HFF-Myc (cell line): ENCODE data around the gene ANKRD31.
"Not testable (repeated sequence)": the region's sequence is repeated elsewhere in the genome, so short reads cannot be mapped to it uniquely, and the experiment has no call there.

Source experiments
- DNase-seq: peaks from one replicate; pipeline ENCODE4 v3.0.0-alpha.2; 2011; ENCODE audit warnings: low read depth; ENCODE audit errors: extremely low read depth
- H3K4me3 ChIP-seq: replicated peaks from 2 replicates; pipeline ENCODE4 v1.5.1; 2011; ENCODE audit warnings: low read depth, mild to moderate bottlenecking, control low read depth, low read length
- TF ChIP-seq, protein P1 (sequence below): IDR thresholded peaks from 2 replicates; pipeline ENCODE4 v1.5.1; 2012; ENCODE audit warnings: mild to moderate bottlenecking, low read depth, low read length, control low read depth; ENCODE audit errors: missing control alignments

ANKRD31 gene

GRCh38 chr5:75088648-75089047 is 148.0 kb downstream of the ANKRD31 start:
- TF ChIP-seq, protein P1, sequence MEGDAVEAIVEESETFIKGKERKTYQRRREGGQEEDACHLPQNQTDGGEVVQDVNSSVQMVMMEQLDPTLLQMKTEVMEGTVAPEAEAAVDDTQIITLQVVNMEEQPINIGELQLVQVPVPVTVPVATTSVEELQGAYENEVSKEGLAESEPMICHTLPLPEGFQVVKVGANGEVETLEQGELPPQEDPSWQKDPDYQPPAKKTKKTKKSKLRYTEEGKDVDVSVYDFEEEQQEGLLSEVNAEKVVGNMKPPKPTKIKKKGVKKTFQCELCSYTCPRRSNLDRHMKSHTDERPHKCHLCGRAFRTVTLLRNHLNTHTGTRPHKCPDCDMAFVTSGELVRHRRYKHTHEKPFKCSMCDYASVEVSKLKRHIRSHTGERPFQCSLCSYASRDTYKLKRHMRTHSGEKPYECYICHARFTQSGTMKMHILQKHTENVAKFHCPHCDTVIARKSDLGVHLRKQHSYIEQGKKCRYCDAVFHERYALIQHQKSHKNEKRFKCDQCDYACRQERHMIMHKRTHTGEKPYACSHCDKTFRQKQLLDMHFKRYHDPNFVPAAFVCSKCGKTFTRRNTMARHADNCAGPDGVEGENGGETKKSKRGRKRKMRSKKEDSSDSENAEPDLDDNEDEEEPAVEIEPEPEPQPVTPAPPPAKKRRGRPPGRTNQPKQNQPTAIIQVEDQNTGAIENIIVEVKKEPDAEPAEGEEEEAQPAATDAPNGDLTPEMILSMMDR: no peak
- no peak overlapping the region for H3K4me3 ChIP-seq

GRCh38 chr5:75081510-75081909 is 155.2 kb downstream of the ANKRD31 start:
- H3K4me3 ChIP-seq: no peak overlapping the region
- TF ChIP-seq, protein P1: no peak
- DNase-seq: no peak

More at GRCh38 chr5:75088648-75089047, 148.0 kb downstream of the ANKRD31 start:
- no peak for DNase-seq

DNA sequence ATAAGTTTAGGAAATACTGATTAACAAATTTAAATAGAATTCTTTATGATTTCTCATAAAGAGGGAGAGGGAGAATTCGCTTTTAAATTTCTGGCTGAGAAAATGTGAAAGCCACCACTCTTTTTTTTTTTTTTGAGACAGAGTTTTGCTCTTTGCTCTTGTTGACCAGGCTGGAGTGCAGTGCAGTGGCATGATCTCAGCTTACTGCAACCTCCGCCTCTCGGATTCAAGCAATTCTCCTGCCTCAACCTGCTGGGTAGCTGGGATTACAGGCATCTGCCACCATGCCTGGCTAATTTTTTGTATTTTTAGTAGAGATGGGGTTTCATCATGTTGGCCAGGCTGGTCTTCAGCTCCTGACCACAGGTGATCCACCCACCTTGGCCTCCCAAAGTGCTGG is 157.3 kb downstream of the ANKRD31 start:
- DNase-seq, H3K4me3 ChIP-seq: not testable (repeated sequence)

DNA sequence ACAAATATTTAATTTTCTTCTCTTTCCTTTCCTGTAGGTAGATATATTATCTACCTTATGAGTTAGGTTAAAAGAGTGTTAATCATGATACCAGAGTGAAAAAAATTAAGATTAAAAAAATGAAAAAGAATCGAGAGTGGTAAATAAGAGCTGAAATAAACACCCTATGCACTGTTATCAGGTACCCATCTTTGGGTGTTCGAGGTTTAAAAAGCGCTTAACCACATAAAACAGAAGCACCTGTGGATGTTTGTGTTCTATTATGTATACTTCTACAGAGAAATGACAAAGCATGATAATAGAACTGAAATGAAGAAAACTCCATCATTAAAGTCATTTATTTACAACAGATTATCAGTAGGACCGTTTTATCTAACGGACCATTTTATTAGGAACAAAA is 158.7 kb downstream of the ANKRD31 start:
- DNase-seq: no peak
- TF ChIP-seq, protein P1: no peak
- no peak overlapping the region for H3K4me3 ChIP-seq

DNA sequence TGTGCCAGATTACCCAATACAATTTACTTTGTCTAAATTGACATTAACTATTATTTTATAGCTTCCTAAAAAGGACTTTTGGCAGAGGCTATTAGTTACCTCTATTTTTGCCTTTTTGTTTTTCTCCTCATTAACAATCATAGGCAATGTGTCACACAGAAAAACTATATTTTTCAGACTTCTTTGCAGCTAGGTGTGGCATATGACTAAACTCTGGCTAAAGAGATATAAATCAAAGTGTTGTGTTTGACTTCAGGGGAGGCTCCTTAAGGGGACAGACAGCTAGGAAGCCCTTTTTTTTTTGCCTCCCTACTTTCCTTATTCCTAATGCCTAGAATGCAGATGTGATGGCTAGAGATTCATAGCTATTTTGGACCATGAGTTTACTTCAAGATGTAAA is 164.6 kb downstream of the ANKRD31 start:
- no peak for DNase-seq

GRCh38 chr5:75071100-75071499 is 165.6 kb downstream of the ANKRD31 start:
- TF ChIP-seq, protein P1: no peak
- no peak overlapping the region for H3K4me3 ChIP-seq
- DNase-seq: no peak

More for the DNA sequence above, 164.6 kb downstream of the ANKRD31 start:
- H3K4me3 ChIP-seq: no peak overlapping the region
- TF ChIP-seq, protein P1: no peak

GRCh38 chr5:75067434-75067833 is 169.2 kb downstream of the ANKRD31 start:
- no peak overlapping the region for H3K4me3 ChIP-seq
- DNase-seq: no peak
- TF ChIP-seq, protein P1: no peak
